ENCODE measurements around the gene POLR3A.

POLR3A gene

GRCh38 chr10:77940627-77941026 lies 88.7 kb downstream of the POLR3A start:
- DNase-seq = no peak

- no peak for DNase-seq
Measured at GRCh38 chr10:77940225-77940624, 89.1 kb downstream of the POLR3A start.

- no peak for DNase-seq
Measured at GRCh38 chr10:77939561-77940001, 89.7 kb downstream of the POLR3A start.

- DNase-seq = no peak
Measured at GRCh38 chr10:77936697-77937567, 92.4 kb downstream of the POLR3A start.

GRCh38 chr10:77932016-77932715 lies 97.1 kb downstream of the POLR3A start:
- DNase-seq = no peak

- no peak for DNase-seq
Measured at GRCh38 chr10:77927402-77928246, 101.7 kb downstream of the POLR3A start.

GRCh38 chr10:77926566-77927401 lies 102.5 kb downstream of the POLR3A start, which contains the start of gene DLG5:
Gene DLG5 (minus strand): TSS chr10:77926755. CDS start chr10:77926520, 235 bp downstream.
- peak; percentile 10 for DNase-seq

- peak; percentile 32 for DNase-seq
Measured at GRCh38 chr10:77925795-77926565, 103.3 kb downstream of the POLR3A start.

- no peak for DNase-seq
Measured at GRCh38 chr10:77925410-77925794, 103.9 kb downstream of the POLR3A start.

- no peak for DNase-seq
Measured at GRCh38 chr10:77922566-77923179, 106.6 kb downstream of the POLR3A start.

- no peak for DNase-seq
Measured at GRCh38 chr10:77922055-77922454, 107.3 kb downstream of the POLR3A start.

- no peak for DNase-seq
Measured at GRCh38 chr10:77921395-77921794, 107.9 kb downstream of the POLR3A start.

- DNase-seq = no peak
Measured at GRCh38 chr10:77920495-77920894, 108.8 kb downstream of the POLR3A start.

- no peak for DNase-seq
Measured at GRCh38 chr10:77919713-77920108, 109.6 kb downstream of the POLR3A start.

Measured in stimulated activated CD4-positive, alpha-beta T cell treated with anti-CD3 and anti-CD28 coated beads, Interleukin-1b, Interleukin-23, amount 100 ng/mL, for 48 hours (primary cell).